Retinal pigment epithelial cell (primary cell): ENCODE measurements around the gene DNER.

Experiments
- DNase-seq: peaks from one replicate; pipeline ENCODE4 v3.0.0-alpha.2; 2010; ENCODE audit warnings: low read depth
- H3K4me3 ChIP-seq: 2 replicates; pipeline ENCODE4 v1.5.1; 2011; ENCODE audit warnings: mild to moderate bottlenecking, low read length, control low read depth, moderate library complexity
- CTCF ChIP-seq: conservative IDR thresholded peaks from 2 replicates; pipeline ENCODE4 v1.5.1; 2011; ENCODE audit warnings: low read depth, low read length, control low read depth, inconsistent platforms

DNER gene

GRCh38 chr2:229582151-229582550 is 132.2 kb downstream of the DNER start:
- TF ChIP-seq CTCF, result no peak
- no peak overlapping the region for H3K4me3 ChIP-seq
- DNase-seq, result no peak

- TF ChIP-seq CTCF, result no peak
- DNase-seq, result no peak
- H3K4me3 ChIP-seq, result no peak overlapping the region
These were observed 136.1 kb downstream of the DNER start for GRCh38 chr2:229578052-229578846.

- TF ChIP-seq CTCF, result no peak
- no peak overlapping the region for H3K4me3 ChIP-seq
These were observed 138.6 kb downstream of the DNER start for GRCh38 chr2:229575569-229576315.

GRCh38 chr2:229572507-229573271 is 141.7 kb downstream of the DNER start:
- H3K4me3 ChIP-seq, result no peak overlapping the region
- TF ChIP-seq CTCF, result no peak
- no peak for DNase-seq

More at GRCh38 chr2:229575569-229576315, 138.6 kb downstream of the DNER start:
- DNase-seq, result no peak

GRCh38 chr2:229571243-229571642 is 143.1 kb downstream of the DNER start:
- no peak for DNase-seq
- no peak overlapping the region for H3K4me3 ChIP-seq
- no peak for TF ChIP-seq CTCF

- no peak overlapping the region for H3K4me3 ChIP-seq
- no peak for DNase-seq
These were observed 148.0 kb downstream of the DNER start for GRCh38 chr2:229566370-229566769.

More at GRCh38 chr2:229566370-229566769, 148.0 kb downstream of the DNER start:
- no peak for TF ChIP-seq CTCF
